ENCODE measurements around the gene PITPNB. TPM values are rescaled to one million over a fixed set of nuclear protein-coding genes. Genes with fewer than 3 reads are reported as not detected.

PITPNB gene
- total RNA-seq, 3 donors from 2014 or later: 42.5 to 130 (median 47.4) TPM

DNA sequence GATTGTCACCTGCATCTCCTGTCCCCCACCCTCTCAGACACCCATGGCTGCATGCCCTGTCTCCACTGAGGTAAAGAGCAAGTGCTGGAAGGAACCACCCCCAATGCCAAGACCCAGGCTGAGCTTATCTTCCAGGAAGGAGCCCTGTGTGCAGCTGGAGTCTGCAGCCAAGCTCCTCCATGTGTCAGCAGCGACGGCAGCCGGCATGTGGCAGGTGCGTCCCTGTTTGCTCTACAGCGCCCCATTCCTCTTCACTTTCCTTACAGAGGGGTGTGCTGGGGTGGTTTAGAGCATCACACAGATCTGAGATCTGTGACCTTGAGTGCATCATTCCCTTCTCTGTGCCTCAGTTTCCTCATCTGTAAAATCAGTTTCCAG is 109.8 kb downstream of the PITPNB start:
- H3K4me1 ChIP-seq (ENCODE audit: low read depth): peaks cover 4% of the 10 kb centered on the region
- H3K9me3 ChIP-seq: no peaks in the 10 kb centered on the region
- TF ChIP-seq, protein P1, sequence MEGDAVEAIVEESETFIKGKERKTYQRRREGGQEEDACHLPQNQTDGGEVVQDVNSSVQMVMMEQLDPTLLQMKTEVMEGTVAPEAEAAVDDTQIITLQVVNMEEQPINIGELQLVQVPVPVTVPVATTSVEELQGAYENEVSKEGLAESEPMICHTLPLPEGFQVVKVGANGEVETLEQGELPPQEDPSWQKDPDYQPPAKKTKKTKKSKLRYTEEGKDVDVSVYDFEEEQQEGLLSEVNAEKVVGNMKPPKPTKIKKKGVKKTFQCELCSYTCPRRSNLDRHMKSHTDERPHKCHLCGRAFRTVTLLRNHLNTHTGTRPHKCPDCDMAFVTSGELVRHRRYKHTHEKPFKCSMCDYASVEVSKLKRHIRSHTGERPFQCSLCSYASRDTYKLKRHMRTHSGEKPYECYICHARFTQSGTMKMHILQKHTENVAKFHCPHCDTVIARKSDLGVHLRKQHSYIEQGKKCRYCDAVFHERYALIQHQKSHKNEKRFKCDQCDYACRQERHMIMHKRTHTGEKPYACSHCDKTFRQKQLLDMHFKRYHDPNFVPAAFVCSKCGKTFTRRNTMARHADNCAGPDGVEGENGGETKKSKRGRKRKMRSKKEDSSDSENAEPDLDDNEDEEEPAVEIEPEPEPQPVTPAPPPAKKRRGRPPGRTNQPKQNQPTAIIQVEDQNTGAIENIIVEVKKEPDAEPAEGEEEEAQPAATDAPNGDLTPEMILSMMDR (IDR thresholded peaks at IDR 0.05): no peak
- ATAC-seq: no peak
- no peak for DNase-seq
- intact Hi-C loops (cut with DNase I, micrococcal nuclease): loop anchor here in 1 of 2 donors (10.0 kb wide), 1 partner anchor 1054 kb away; no protein-coding TSS in a partner anchor
- H3K36me3 ChIP-seq (ENCODE audit: low read depth): no peaks in the 10 kb centered on the region
- H3K4me3 ChIP-seq: no peak overlapping the region

DNA sequence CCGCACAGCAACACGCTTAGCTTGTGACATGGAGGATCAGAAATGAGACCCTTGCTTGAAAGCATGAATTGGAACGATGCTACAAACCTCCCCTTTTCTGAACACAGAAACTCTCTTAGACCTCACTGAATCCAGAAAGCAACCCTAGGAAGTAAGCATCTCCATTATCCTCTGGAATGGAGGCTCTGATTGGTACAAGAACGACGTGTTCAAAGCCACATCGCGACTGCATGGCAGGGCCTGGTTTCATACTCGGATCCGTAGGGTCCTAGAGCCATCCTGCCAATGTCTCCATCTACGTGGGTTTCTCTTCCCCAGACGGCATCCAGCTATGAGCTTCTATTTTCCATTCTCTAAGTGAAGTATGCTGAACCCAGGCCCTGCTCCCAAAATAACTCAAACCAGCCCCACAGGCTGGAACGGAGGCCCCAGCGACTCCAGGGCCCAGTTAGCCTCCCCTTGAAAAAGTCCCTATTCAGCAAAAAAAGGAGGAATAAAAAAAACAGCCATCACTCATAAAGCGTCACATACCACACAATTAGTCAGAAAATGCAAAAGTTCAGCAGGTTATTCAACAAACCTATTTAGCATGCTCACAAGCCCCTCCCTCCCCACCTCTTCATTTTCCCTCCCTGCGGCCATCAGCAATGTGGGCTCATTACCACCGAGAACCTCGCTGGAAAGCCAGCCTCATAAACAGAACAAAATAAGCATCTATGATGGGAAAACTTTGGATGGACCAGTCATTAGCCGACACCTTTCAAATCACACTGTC is 110.4 kb downstream of the PITPNB start:
- Histone ChIP-seq H3K9me3 (no peaks in the 10 kb centered on the region), H3K4me1 (ENCODE audit: low read depth) (peaks cover 4% of the 10 kb centered on the region), H3K4me3 (no peak overlapping the region), H3K36me3 (ENCODE audit: low read depth) (no peaks in the 10 kb centered on the region)
- TF ChIP-seq, protein P1 (IDR thresholded peaks at IDR 0.05): no peak
- intact Hi-C loops (cut with DNase I, micrococcal nuclease): loop anchor here in 1 of 2 donors (10.0 kb wide), 1 partner anchor 1054 kb away; no protein-coding TSS in a partner anchor
- DNase-seq (no peak), ATAC-seq (no peak)

DNA sequence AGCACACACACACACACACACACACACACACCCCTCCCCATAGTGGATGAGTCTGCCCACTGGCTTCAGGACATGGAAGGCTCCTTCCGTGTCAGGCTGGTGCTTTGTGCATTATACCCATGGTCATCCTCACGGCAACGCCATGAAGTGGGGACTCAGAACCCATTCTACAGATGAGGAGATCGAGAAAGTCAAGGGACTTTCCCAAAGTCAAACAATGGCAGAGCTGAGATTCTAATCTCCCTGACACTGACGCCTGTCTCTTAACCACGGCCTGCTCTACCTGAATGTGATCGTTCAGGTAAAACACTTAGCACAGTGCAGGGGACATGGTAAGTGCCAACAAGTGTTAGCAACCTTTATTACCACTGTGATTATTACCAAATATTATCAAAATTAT is 113.2 kb downstream of the PITPNB start:
- Histone ChIP-seq H3K4me1 (ENCODE audit: low read depth) (peaks cover 9% of the 10 kb centered on the region), H3K36me3 (ENCODE audit: low read depth) (no peaks in the 10 kb centered on the region), H3K4me3 (no peak overlapping the region), H3K9me3 (no peaks in the 10 kb centered on the region)
- intact Hi-C loops (cut with DNase I, micrococcal nuclease): loop anchor here in 1 of 2 donors (10.0 kb wide), 1 partner anchor 1051 kb away; no protein-coding TSS in a partner anchor
- TF ChIP-seq, protein P1 (IDR thresholded peaks at IDR 0.05): no peak
- no peak for DNase-seq
- no peak for ATAC-seq

DNA sequence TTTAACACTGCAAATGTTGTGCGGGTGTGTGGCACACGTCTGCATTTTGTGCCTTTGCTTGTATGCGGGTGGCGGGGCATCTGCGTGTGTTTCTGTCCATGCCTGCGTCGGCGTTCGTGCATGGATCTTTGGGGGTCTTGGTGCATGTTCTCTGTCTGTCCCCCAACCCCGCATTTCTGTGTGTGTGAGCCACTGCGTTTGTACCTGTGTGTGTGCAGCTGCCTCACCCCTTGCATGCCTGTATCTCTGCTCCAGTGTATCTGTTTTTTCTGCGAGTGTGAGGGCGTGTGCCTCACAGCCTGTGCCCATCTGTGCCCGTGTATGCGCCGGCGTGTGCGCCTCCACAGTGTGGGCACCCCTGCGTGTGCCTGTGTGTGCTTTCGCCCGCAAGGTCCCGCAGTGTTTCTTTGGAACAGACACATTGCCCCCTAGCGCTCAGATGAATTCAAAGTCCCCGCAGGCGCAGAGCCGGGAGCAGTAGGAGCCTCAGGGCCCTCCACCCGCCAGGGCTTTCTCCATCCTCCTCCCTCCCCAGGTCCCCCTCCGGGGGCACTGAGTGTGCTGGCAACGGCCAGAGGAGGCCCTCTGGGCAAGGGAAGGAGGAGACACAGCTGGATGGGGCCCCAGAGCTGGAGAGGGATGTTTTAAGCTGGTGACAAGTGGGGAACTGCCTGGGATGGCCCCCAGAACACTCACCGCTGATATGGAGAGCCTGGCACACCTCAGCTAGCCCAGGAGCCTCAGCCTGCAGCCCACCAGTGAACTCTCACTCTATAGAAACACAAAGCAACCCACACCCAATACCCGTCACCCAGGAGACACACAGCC is 114.4 kb downstream of the PITPNB start:
- DNase-seq (peak in 2 of 3 donors; percentile 67 to 77), ATAC-seq (peak; percentile 63)
- intact Hi-C loops (cut with DNase I, micrococcal nuclease): loop anchor here (5.0 to 10.0 kb wide), 2 partner anchors 407 to 1050 kb away; no protein-coding TSS in a partner anchor
- TF ChIP-seq, protein P1 (IDR thresholded peaks at IDR 0.05): peak; percentile 36
- H3K9me3 ChIP-seq: no peaks in the 10 kb centered on the region
- no peaks in the 10 kb centered on the region for H3K36me3 ChIP-seq (ENCODE audit: low read depth)
- H3K4me1 ChIP-seq (ENCODE audit: low read depth): peaks cover 10% of the 10 kb centered on the region
- H3K4me3 ChIP-seq: no peak overlapping the region

DNA sequence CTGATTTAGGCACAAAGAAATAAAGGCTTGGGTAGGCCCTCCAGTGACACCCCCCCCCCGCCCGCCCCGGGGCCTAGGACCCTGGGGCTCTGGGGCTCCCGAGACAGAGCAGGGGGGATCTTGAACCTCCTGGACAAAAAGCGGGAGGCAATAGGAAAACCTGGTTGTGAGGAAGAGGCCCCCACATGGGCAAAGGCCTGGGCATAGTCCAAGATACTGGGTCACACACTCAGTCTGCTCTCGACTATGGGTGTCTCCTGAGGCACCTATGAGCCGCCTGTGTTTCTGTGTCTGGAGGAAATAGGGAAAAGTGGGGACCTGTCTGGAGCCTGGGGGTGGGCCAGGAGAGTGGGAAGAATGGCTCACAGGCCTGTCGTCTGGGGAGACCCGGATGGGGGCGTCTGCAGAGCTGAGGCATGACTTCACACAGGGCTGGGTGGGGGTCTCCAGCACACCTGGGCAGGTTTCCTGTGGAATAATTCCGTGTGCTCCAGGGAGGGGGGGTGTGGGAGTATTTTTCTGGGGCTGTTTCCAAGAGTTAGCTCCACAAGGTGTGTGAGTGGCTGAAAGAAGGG is 115.1 kb downstream of the PITPNB start:
- no peaks in the 10 kb centered on the region for H3K9me3 ChIP-seq
- DNase-seq (no peak), ATAC-seq (no peak)
- TF ChIP-seq, protein P1 (IDR thresholded peaks at IDR 0.05): no peak
- intact Hi-C loops (cut with DNase I, micrococcal nuclease): loop anchor here (5.0 to 10.0 kb wide), 2 partner anchors 407 to 1049 kb away; no protein-coding TSS in a partner anchor
- no peak overlapping the region for H3K4me3 ChIP-seq
- no peaks in the 10 kb centered on the region for H3K36me3 ChIP-seq (ENCODE audit: low read depth)
- H3K4me1 ChIP-seq (ENCODE audit: low read depth): peaks cover 10% of the 10 kb centered on the region

Measured in mucosa of descending colon (tissue), 3 donors.